ENCODE results near the gene WDR64.

Gene WDR64

GRCh38 chr1:241744591-241744990, 92.5 kb downstream of the WDR64 start:
- TF ChIP-seq ESRRG (CRISPR knock-in tag; IDR thresholded peaks at IDR 0.05) (no peak), TOX (CRISPR knock-in tag; IDR thresholded peaks at IDR 0.05; ENCODE audit: borderline replicate concordance) (no peak), CREB5 (CRISPR knock-in tag; IDR thresholded peaks at IDR 0.05; ENCODE audit: low read depth) (no peak), ZFP3 (CRISPR knock-in tag; IDR thresholded peaks at IDR 0.05) (no peak), CSRNP3 (CRISPR knock-in tag; IDR thresholded peaks at IDR 0.05) (no peak), BACH2 (CRISPR knock-in tag; IDR thresholded peaks at IDR 0.05; ENCODE audit: borderline replicate concordance) (no peak), SNAI2 (CRISPR knock-in tag; IDR thresholded peaks at IDR 0.05) (no peak), ARNTL (CRISPR knock-in tag; IDR thresholded peaks at IDR 0.05; ENCODE audit: borderline replicate concordance, low read depth) (no peak)
- no peak for ATAC-seq

GRCh38 chr1:241747992-241748391, 95.9 kb downstream of the WDR64 start:
- no peak for ATAC-seq
- TF ChIP-seq CSDC2 (CRISPR knock-in tag; IDR thresholded peaks at IDR 0.05): no peak
- TF ChIP-seq ARNTL (CRISPR knock-in tag; IDR thresholded peaks at IDR 0.05; ENCODE audit: borderline replicate concordance, low read depth): no peak
- no peak for TF ChIP-seq GLIS3 (CRISPR knock-in tag; IDR thresholded peaks at IDR 0.05)

- no peak for ATAC-seq
- TF ChIP-seq CSRNP3 (CRISPR knock-in tag; IDR thresholded peaks at IDR 0.05) (no peak), ZNF565 (CRISPR knock-in tag; conservative IDR thresholded peaks at IDR 0.05; ENCODE audit: low read depth) (no peak)
Measured at GRCh38 chr1:241749041-241749944, 97.2 kb downstream of the WDR64 start.

- TF ChIP-seq CSRNP3 (CRISPR knock-in tag; IDR thresholded peaks at IDR 0.05): no peak
- no peak for TF ChIP-seq ZFP30 (CRISPR knock-in tag; IDR thresholded peaks at IDR 0.05)
- no peak for ATAC-seq
Measured at GRCh38 chr1:241749945-241750695, 98.0 kb downstream of the WDR64 start.

- no peak for TF ChIP-seq PATZ1 (CRISPR knock-in tag; IDR thresholded peaks at IDR 0.05; ENCODE audit: borderline replicate concordance)
- no peak for TF ChIP-seq CSDC2 (CRISPR knock-in tag; IDR thresholded peaks at IDR 0.05)
- no peak for TF ChIP-seq RARB (CRISPR knock-in tag; IDR thresholded peaks at IDR 0.05)
- TF ChIP-seq TOX (CRISPR knock-in tag; IDR thresholded peaks at IDR 0.05; ENCODE audit: borderline replicate concordance): no peak
- TF ChIP-seq CSRNP3 (CRISPR knock-in tag; IDR thresholded peaks at IDR 0.05): no peak
- no peak for TF ChIP-seq ZFP3 (CRISPR knock-in tag; IDR thresholded peaks at IDR 0.05)
- TF ChIP-seq OSR1 (CRISPR knock-in tag; IDR thresholded peaks at IDR 0.05): no peak
- TF ChIP-seq ZNF70 (CRISPR knock-in tag; IDR thresholded peaks at IDR 0.05): no peak
- no peak for TF ChIP-seq SNAI2 (CRISPR knock-in tag; IDR thresholded peaks at IDR 0.05)
- TF ChIP-seq ZFP30 (CRISPR knock-in tag; IDR thresholded peaks at IDR 0.05): no peak
- no peak for TF ChIP-seq ZNF8 (CRISPR knock-in tag; IDR thresholded peaks at IDR 0.05)
- TF ChIP-seq GLIS3 (CRISPR knock-in tag; IDR thresholded peaks at IDR 0.05): no peak
- TF ChIP-seq TCF4 (CRISPR knock-in tag; IDR thresholded peaks at IDR 0.05; ENCODE audit: borderline replicate concordance): no peak
- TF ChIP-seq ESRRG (CRISPR knock-in tag; IDR thresholded peaks at IDR 0.05): no peak
- TF ChIP-seq ARNTL (CRISPR knock-in tag; IDR thresholded peaks at IDR 0.05; ENCODE audit: borderline replicate concordance, low read depth): no peak
- TF ChIP-seq PPARA (CRISPR knock-in tag; IDR thresholded peaks at IDR 0.05; ENCODE audit: borderline replicate concordance): no peak
- TF ChIP-seq ISL1 (CRISPR knock-in tag; IDR thresholded peaks at IDR 0.05): no peak
- TF ChIP-seq ZC3H10 (CRISPR knock-in tag; IDR thresholded peaks at IDR 0.05): no peak
- no peak for TF ChIP-seq CREB5 (CRISPR knock-in tag; IDR thresholded peaks at IDR 0.05; ENCODE audit: low read depth)
- no peak for ATAC-seq
Measured at GRCh38 chr1:241751524-241751923, 99.4 kb downstream of the WDR64 start.
